ENCODE data around the gene VPS29. TPM values are rescaled to one million over a fixed set of nuclear protein-coding genes. Genes with fewer than 3 reads are reported as not detected.
A peak's percentile ranks its signal among the peaks of the same experiment; 100 is the strongest.

The VPS29 gene
- total and polyA plus RNA-seq, 8 donors, result 29.1 to 120 (median 39.8) TPM

GRCh38 chr12:110543252-110543959 is 41.5 kb upstream of the VPS29 start:
- 10 to 14% methylated on average over 7 of the region's 7 CpGs for WGBS, 2 donors

GRCh38 chr12:110540048-110540447 is 38.1 kb upstream of the VPS29 start:
- Histone ChIP-seq H3K9me3 (no peaks in the 10 kb centered on the region), H3K4me3 (no peak overlapping the region), H3K36me3 (peaks cover 6 to 18% (median 7%) of the 10 kb centered on the region in 3 donors), H3K27ac (no peak overlapping the region), H3K4me1 (peaks cover 17 to 19% (median 18%) of the 10 kb centered on the region in 3 donors), H3K27me3 (no peaks in the 10 kb centered on the region)
- intact Hi-C loops (cut with DNase I), result loop anchor here in 1 of 3 donors (10.0 kb wide), 1 partner anchor 55 kb away; no protein-coding TSS in a partner anchor
- DNase-seq (no peak), FAIRE-seq (no peak), ATAC-seq (no peak)
- 92 to 94% methylated on average over 8 of the region's 8 CpGs for WGBS, 2 donors
- TF ChIP-seq CTCF (IDR thresholded peaks at IDR 0.05), result no peak

More at GRCh38 chr12:110543252-110543959, 41.5 kb upstream of the VPS29 start:
- intact Hi-C loops (cut with DNase I), result loop anchor here in 1 of 3 donors (10.0 kb wide), 1 partner anchor 51 kb away; no protein-coding TSS in a partner anchor
- no peak for FAIRE-seq
- DNase-seq, result peak; percentile 68 to 89 (median 84)
- Histone ChIP-seq H3K27me3 (no peaks in the 10 kb centered on the region), H3K4me3 (no peak overlapping the region), H3K27ac (peak overlapping the region; percentile 3 to 70 (median 47)), H3K9me3 (no peaks in the 10 kb centered on the region), H3K36me3 (peaks cover 0 to 11% (median 6%) of the 10 kb centered on the region in 3 donors), H3K4me1 (peaks cover 18 to 21% (median 19%) of the 10 kb centered on the region in 3 donors)
- no peak for TF ChIP-seq CTCF (IDR thresholded peaks at IDR 0.05)
- ATAC-seq, result peak; percentile 85 to 96 (median 92)

- Histone ChIP-seq H3K4me3 (no peak overlapping the region), H3K36me3 (peaks cover 6 to 21% (median 7%) of the 10 kb centered on the region in 3 donors), H3K27ac (no peak overlapping the region), H3K27me3 (no peaks in the 10 kb centered on the region), H3K9me3 (no peaks in the 10 kb centered on the region), H3K4me1 (peaks cover 15 to 16% (median 16%) of the 10 kb centered on the region in 3 donors)
- no peak for TF ChIP-seq CTCF (IDR thresholded peaks at IDR 0.05)
- 95 to 97% methylated on average over 5 of the region's 5 CpGs for WGBS, 2 donors
- DNase-seq (no peak), FAIRE-seq (no peak), ATAC-seq (peak in 1 of 4 donors; percentile 10)
- intact Hi-C loops (cut with DNase I), result no loop called here
These were observed 37.1 kb upstream of the VPS29 start for GRCh38 chr12:110538869-110539622.

- H3K4me1 ChIP-seq, result peaks cover 4 to 8% (median 5%) of the 10 kb centered on the region in 3 donors
- H3K27ac ChIP-seq, result peak overlapping the region in 2 of 4 donors; percentile 18 to 28
- H3K4me3 ChIP-seq, result no peak overlapping the region
- intact Hi-C loops (cut with DNase I), result no loop called here
- DNase-seq (peak in 2 of 6 donors; percentile 42 to 57), FAIRE-seq (no peak), ATAC-seq (peak in 3 of 4 donors; percentile 52 to 78 (median 68))
- H3K36me3 ChIP-seq, result peaks cover 6 to 21% (median 7%) of the 10 kb centered on the region in 3 donors
- no peak for TF ChIP-seq CTCF (IDR thresholded peaks at IDR 0.05)
- H3K9me3 ChIP-seq, result no peaks in the 10 kb centered on the region
- no peaks in the 10 kb centered on the region for H3K27me3 ChIP-seq
- WGBS, 2 donors, result 49 to 71% methylated on average over 9 of the region's 9 CpGs
These were observed 35.9 kb upstream of the VPS29 start for GRCh38 chr12:110537605-110538409.

Data from pancreas (tissue), 10 donors.